HG02870 (cell line): ENCODE data around the gene DACH2.

Experiments used
- ATAC-seq: cut with Tn5 transposase; IDR thresholded peaks from one replicate; pipeline ENCODE4 v1.9.1; 2021; ENCODE audit warnings: mild to moderate bottlenecking, moderate library complexity; ENCODE audit not compliant: unreplicated experiment

The DACH2 gene

DNA sequence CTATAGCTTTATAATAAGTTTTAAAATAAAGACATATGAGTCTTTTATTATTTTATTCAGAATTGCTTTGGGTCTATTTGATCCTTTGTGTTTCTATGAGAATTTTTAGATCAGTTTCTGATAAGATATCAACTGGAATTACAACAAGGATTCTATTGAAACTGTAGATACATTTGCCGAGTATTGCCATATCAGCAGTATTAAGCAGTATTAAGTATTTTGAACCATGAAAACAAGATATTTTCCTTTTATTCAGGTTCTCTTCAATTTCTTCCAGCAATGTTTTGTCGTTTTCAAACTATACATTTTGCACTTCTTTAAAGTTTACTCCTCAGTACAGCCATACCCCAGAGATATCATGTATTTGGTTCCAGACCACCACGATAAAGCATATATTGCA lies 598.8 kb downstream of the DACH2 start:
- ATAC-seq: no peak

DNA sequence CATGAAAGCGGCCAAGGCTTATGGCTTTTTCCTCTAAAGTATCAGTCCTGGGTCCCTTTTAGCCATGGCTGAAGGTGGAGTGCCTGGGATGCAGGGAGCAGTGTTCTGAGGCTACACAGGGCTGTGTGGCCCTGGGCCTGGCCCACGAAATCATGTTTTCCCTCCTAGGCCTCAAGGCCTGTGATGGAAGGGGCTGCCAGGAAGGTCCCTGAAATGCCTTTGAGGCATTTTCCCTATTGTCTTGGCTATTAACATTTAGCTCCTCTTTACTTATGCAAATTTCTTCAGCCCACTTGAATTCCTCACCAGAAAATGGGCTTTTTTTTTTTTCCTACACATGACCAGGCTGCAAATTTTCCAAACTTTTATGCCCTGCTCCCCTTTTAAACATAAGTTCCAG lies 657.0 kb downstream of the DACH2 start:
- ATAC-seq: no peak

DNA sequence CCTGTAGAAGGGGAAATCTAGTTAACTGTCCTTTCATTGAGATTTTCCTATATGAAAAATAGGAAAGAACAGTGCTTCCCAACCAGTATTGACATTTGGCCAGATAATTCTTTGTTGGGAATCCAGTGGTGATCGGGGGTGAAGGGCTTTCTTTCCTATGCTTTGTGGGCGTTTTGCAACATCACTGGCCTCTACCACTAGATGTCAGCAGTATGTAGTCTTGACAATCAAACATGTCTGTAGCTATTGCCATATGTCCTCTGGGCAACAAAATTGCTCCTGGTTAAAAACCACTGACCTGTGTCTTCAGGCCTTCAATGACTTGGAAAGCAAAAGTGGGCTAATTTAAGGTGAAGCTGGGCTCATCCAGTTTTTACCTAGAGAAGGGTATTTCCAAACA lies 658.5 kb downstream of the DACH2 start:
- no peak for ATAC-seq

DNA sequence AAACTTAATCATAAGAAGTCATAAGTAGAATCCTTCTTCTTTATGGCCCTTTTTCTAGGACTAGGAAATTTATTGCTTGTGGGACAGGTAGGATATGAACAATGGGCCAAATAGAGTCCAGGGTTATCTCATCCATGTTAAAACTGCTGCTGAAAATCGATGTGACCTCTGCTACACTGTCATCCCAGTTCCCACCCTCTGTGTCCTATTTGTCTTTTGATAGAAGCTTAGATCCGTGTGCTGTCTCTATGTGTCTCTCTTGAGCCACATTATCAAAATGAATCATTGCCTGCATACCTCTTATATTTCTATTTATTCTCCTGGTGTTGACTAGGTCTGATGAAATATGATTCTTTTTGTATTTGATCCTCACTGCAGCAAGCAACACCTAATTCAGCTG lies 661.4 kb downstream of the DACH2 start:
- ATAC-seq: no peak

DNA sequence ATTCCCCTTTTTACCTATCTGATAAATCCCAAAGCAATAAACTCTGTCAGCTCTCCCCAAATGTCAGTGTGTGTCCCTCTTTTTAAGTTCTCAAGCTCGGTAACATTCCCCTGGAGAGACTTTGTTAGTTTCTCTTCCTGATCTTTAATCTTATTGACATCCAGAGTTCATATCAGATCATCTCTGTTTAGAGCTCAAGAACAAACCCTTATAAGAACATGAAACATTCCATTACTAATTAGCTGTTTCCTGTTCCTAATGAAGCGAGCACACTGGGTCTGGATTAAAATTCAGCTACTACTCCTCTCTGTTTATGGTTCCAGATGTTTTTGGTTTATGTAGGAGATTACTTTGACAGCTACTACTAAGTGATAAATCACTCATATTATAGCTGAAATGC lies 681.5 kb downstream of the DACH2 start:
- no peak for ATAC-seq

DNA sequence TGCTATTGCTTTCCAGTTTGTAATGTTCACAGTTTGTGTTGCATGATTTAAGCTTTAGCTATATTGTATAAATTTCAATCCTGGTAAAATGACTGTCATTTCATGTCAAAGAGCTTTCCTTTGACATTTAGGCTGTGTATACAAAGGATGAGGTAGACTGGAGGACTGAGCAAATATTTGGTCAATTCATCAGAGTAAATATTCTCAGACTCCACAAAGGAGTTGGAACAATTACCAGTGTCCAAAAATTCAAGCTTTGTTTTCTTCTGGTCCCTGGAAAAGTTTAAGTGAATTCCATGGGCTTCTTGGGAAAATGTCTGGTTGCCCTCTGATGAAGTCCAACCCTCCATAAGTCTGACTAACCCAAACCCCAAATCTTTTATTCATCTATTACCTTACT lies 682.4 kb downstream of the DACH2 start:
- no peak for ATAC-seq

DNA sequence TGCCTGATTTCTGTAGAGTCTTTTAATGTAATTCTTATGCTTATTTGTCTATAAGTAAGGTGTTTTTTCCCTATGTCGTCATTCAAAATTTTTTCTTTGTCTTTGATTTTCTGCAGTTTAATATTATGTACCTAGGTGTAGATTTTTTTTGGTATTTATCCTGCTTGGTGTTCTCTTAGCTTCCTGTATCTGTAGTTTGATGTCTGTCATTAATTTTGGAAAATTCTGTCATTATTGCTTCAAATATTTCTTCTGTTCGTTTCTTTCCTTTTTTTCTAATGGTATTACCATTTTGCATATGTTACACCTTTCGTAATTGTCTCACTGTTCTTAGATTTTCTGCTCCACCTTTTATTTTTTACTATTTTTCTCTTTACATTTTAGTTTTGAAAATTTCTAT lies 696.9 kb downstream of the DACH2 start:
- ATAC-seq: no peak
